GM19372 (cell line): ENCODE data around the gene PBX4.
A peak's percentile ranks its signal among the peaks of the same experiment; 100 is the strongest.

Source experiments
- ATAC-seq: cut with Tn5 transposase; IDR thresholded peaks from one replicate; pipeline ENCODE4 v1.9.1; 2021; ENCODE audit warnings: mild to moderate bottlenecking, low read depth, moderate library complexity; ENCODE audit not compliant: unreplicated experiment

Gene PBX4

GRCh38 chr19:19530889-19531288 lies 87.6 kb downstream of the PBX4 start:
- ATAC-seq, result no peak

- no peak for ATAC-seq
Observed at GRCh38 chr19:19530423-19530804, 88.1 kb downstream of the PBX4 start.

- ATAC-seq, result no peak
Observed at GRCh38 chr19:19529783-19530422, 88.6 kb downstream of the PBX4 start.

GRCh38 chr19:19528721-19529490 lies 89.6 kb downstream of the PBX4 start, which contains the start of gene YJEFN3:
YJEFN3 (plus strand) TSS chr19:19528911; CDS start chr19:19528933, 22 bp downstream.
- ATAC-seq, result no peak

GRCh38 chr19:19527674-19528625 lies 90.5 kb downstream of the PBX4 start:
- ATAC-seq, result no peak

- no peak for ATAC-seq
Observed at GRCh38 chr19:19527371-19527656, 91.2 kb downstream of the PBX4 start.

GRCh38 chr19:19526581-19527370 lies 91.7 kb downstream of the PBX4 start:
- ATAC-seq, result no peak

- ATAC-seq, result no peak
Observed at GRCh38 chr19:19525611-19526380, 92.7 kb downstream of the PBX4 start.

GRCh38 chr19:19524053-19524452 lies 94.4 kb downstream of the PBX4 start:
- no peak for ATAC-seq

GRCh38 chr19:19523177-19523576 lies 95.3 kb downstream of the PBX4 start:
- ATAC-seq, result no peak

GRCh38 chr19:19520989-19521388 lies 97.5 kb downstream of the PBX4 start:
- no peak for ATAC-seq

GRCh38 chr19:19517235-19517619 lies 101.3 kb downstream of the PBX4 start:
- ATAC-seq, result no peak

- peak; percentile 83 for ATAC-seq
Observed at GRCh38 chr19:19515642-19516519, 102.6 kb downstream of the PBX4 start, which contains the start of gene NDUFA13. NDUFA13 (plus strand) TSS chr19:19516225; CDS start chr19:19516239, 14 bp downstream.

- ATAC-seq, result no peak
Observed at GRCh38 chr19:19514881-19515641, 103.4 kb downstream of the PBX4 start, which contains the start of gene TSSK6. TSSK6 (minus strand) TSS chr19:19515548; CDS start chr19:19515427, 121 bp downstream.

GRCh38 chr19:19514215-19514657 lies 104.3 kb downstream of the PBX4 start:
- ATAC-seq, result no peak

GRCh38 chr19:19513682-19514081 lies 104.8 kb downstream of the PBX4 start:
- ATAC-seq, result no peak
